ENCODE data around the gene OR1C1.
"Not testable (repeated sequence)": the region's sequence is repeated elsewhere in the genome, so short reads cannot be mapped to it uniquely, and the experiment has no call there.

OR1C1 gene

DNA sequence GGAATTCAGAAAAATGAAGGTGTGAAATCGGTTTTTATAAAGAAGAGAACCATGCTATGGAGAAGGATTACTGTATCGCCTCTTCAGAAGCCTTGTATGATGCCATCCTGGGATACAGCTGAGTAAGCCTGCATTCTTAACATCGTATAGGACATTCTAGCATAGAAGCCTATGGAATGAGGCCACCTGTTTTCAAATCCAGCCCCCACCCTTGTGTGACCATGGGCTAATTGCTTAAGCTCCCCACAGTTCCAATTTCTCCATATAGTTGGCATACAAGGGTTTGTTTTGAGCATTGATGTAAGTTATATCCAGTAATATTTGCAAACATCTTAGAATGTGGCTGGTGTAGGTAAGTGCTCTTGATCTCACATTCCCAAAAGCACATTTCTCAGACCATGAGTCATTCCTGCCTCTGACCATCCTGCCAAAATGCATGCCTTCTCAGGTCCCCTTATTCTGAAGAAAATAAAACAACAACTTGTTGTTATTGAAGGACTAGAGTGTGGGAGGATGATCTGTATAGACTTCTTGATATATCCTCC is 13.9 kb downstream of the OR1C1 start:
- DNase-seq (ENCODE audit: low spot score), result no peak
- TF ChIP-seq, protein P1, sequence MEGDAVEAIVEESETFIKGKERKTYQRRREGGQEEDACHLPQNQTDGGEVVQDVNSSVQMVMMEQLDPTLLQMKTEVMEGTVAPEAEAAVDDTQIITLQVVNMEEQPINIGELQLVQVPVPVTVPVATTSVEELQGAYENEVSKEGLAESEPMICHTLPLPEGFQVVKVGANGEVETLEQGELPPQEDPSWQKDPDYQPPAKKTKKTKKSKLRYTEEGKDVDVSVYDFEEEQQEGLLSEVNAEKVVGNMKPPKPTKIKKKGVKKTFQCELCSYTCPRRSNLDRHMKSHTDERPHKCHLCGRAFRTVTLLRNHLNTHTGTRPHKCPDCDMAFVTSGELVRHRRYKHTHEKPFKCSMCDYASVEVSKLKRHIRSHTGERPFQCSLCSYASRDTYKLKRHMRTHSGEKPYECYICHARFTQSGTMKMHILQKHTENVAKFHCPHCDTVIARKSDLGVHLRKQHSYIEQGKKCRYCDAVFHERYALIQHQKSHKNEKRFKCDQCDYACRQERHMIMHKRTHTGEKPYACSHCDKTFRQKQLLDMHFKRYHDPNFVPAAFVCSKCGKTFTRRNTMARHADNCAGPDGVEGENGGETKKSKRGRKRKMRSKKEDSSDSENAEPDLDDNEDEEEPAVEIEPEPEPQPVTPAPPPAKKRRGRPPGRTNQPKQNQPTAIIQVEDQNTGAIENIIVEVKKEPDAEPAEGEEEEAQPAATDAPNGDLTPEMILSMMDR (IDR thresholded peaks at IDR 0.05; ENCODE audit: extremely low read depth, insufficient read depth, missing control alignments), result no peak
- in situ Hi-C loops (cut with MboI; ENCODE audit: low pct_unique_long_range_greater_than_20kb, low sequenced_read_pairs, unreplicated experiment), result no loop called here

DNA sequence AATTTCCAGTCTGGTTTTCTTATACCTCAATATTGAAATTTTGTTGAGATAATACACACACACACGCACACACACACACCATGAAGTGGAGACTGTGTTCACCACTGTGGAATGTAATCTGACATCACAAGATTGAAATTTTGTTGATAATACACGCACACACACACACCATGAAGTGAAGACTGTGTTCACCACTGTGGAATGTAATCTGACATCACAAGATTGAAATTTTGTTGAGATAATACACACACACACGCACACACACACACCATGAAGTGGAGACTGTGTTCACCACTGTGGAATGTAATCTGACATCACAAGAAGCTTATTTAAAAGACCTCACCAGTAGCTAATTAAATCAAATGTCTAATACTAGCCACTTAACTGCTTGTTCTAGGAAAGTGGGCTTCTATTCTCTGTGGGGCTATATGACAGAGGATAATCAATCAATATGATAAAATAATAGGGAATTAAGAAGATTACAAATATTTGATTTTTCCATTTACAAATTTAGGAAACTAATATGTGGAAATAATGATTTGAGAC is 18.1 kb downstream of the OR1C1 start:
- in situ Hi-C loops (cut with MboI; ENCODE audit: low pct_unique_long_range_greater_than_20kb, low sequenced_read_pairs, unreplicated experiment); DNase-seq (ENCODE audit: low spot score): not testable (repeated sequence)

DNA sequence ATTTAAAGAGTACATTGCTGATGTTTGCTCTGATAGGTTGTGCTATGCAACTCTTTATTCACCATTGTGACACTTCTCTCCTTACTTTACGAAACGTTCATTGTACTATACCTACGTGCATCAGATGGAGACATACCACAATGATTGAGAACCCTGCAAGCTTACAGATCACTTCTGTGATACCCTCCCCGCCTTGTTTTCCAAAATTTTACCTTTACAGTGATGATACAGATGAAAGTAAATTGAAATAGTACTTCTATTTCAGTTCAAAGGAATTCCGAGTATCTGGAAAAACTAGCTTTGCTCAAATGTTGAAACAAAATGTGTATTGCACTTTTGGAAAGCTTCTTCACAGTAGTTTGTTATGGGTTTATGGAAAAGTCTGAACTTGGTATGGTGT is 18.6 kb downstream of the OR1C1 start:
- in situ Hi-C loops (cut with MboI; ENCODE audit: low pct_unique_long_range_greater_than_20kb, low sequenced_read_pairs, unreplicated experiment), result no loop called here
- DNase-seq (ENCODE audit: low spot score), result no peak
- TF ChIP-seq, protein P1 (IDR thresholded peaks at IDR 0.05; ENCODE audit: extremely low read depth, insufficient read depth, missing control alignments), result no peak

DNA sequence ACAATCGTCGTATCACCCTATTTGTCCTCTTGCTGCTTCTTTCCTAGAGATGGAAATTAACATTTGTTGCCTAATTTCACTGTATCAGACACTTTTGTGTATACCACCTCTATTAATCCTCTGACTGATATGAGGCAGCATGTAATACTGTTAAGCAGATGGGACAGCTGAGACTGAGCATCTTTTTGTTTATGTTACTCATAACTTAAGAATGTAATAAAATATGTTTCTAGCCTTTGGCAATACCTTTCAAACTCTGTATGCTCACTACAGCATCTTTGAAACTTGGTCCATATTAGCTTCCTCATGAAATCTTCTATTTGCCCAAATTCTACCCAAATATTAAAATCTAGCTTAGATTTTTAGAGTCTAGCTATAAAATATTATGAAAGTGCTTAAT is 19.6 kb downstream of the OR1C1 start:
- no peak for DNase-seq (ENCODE audit: low spot score)
- TF ChIP-seq, protein P1 (IDR thresholded peaks at IDR 0.05; ENCODE audit: extremely low read depth, insufficient read depth, missing control alignments), result no peak
- in situ Hi-C loops (cut with MboI; ENCODE audit: low pct_unique_long_range_greater_than_20kb, low sequenced_read_pairs, unreplicated experiment), result no loop called here

DNA sequence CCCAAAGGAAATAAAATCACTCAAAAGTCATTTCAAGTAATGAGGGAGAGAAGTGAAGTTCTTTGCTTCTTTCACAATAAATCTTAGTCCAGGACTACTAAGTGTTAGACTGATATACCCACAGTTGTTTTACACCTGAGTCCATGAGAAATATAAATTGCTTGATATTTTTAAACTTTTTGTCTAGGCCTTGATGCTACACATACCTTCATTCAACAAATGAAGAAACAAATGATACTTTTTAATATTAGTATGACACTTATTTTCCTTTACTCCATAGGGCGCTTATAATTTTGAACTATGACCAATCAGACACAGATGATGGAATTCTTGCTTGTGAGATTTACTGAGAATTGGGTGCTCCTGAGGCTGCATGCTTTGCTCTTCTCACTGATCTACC is 22.0 kb downstream of the OR1C1 start, which contains the start of gene OR14K1:
TSS of gene OR14K1 (plus strand) at position 301 of the 400 bp plus-strand sequence. CDS start at position 301, 0 bp downstream.
- TF ChIP-seq, protein P1 (IDR thresholded peaks at IDR 0.05; ENCODE audit: extremely low read depth, insufficient read depth, missing control alignments), result no peak
- in situ Hi-C loops (cut with MboI; ENCODE audit: low pct_unique_long_range_greater_than_20kb, low sequenced_read_pairs, unreplicated experiment), result no loop called here
- DNase-seq (ENCODE audit: low spot score), result no peak

DNA sequence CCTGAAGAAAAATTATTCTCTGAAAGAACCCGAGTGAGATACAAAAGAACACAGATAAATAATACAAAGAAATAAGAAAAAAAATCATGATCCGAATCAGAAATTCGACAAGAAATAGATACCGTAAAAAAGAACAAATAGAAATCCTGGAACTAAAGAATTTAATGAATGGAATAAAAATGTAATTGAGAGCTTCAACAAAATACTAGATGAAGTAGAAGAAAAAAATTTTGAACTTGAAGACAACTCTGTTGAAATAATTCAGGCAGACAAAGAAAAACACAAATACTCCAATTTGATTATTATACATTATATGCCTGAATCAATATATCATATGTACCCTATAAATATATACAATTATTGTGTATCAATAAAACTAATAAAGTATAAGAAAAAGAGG is 39.1 kb downstream of the OR1C1 start:
- no peak for DNase-seq (ENCODE audit: low spot score)
- in situ Hi-C loops (cut with MboI; ENCODE audit: low pct_unique_long_range_greater_than_20kb, low sequenced_read_pairs, unreplicated experiment), result no loop called here
- TF ChIP-seq, protein P1 (IDR thresholded peaks at IDR 0.05; ENCODE audit: extremely low read depth, insufficient read depth, missing control alignments), result no peak

DNA sequence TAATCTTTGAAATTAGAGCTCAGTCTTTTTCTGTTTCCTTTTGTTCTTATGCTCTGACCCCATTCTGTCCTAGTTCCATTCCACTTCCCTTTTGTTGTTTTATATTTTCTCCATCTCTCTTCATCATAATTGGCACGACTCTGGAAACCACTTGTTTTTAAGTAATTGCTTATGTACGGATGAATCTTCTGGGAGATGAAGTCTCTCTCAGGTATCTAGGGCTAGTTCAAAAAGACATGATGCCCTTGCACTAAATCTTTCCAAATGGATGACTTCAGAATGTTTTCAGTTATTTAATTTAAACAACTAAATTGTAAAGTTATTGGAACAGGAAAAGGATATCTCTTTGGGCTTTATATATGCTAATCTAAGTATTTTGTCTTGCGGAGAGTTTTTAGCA is 43.8 kb downstream of the OR1C1 start, which contains the start of gene OR6F1:
TSS of gene OR6F1 (minus strand) at position 101 of the 400 bp plus-strand sequence. CDS start 3,891 bp downstream, outside the sequence.
- DNase-seq (ENCODE audit: low spot score), result no peak
- TF ChIP-seq, protein P1 (IDR thresholded peaks at IDR 0.05; ENCODE audit: extremely low read depth, insufficient read depth, missing control alignments), result no peak
- in situ Hi-C loops (cut with MboI; ENCODE audit: low pct_unique_long_range_greater_than_20kb, low sequenced_read_pairs, unreplicated experiment), result no loop called here

Measured in GM13977 (cell line).